Neural progenitor cell (in vitro differentiated cells): ENCODE results near the gene COL23A1. TPM values are rescaled to one million over a fixed set of nuclear protein-coding genes. Genes with fewer than 3 reads are reported as not detected.

Experiments
- DNase-seq: peaks from one replicate; pipeline ENCODE4 v3.0.0-alpha.2; 2016; ENCODE audit warnings: low spot score
- H2AFZ ChIP-seq: fragments of 200-600 bp; sonication (generic); replicated peaks from 2 replicates; pipeline ENCODE4 v1.6.1; 2016; ENCODE audit warnings: antibody characterized with exemption
- H3F3A ChIP-seq: fragments of 200-600 bp; sonication (generic); 2 replicates; pipeline ENCODE4 v1.6.1; 2016; ENCODE audit warnings: antibody characterized with exemption, low read depth
- H3K27ac ChIP-seq: fragments of 200-600 bp; sonication (generic); 2 replicates; pipeline ENCODE4 v1.5.1; 2016; ENCODE audit warnings: mild to moderate bottlenecking
- H3K27me3 ChIP-seq: fragments of 200-600 bp; sonication (generic); 2 replicates; pipeline ENCODE4 v1.6.1; 2016; ENCODE audit warnings: mild to moderate bottlenecking, moderate library complexity
- H3K36me3 ChIP-seq: fragments of 200-600 bp; sonication (generic); 2 replicates; pipeline ENCODE4 v1.5.1; 2016
- H3K4me1 ChIP-seq: fragments of 200-600 bp; sonication (generic); 2 replicates; pipeline ENCODE4 v1.6.1; 2016; ENCODE audit warnings: mixed run types
- H3K4me2 ChIP-seq: fragments of 200-600 bp; sonication (generic); 2 replicates; pipeline ENCODE4 v1.6.1; 2016
- H3K4me3 ChIP-seq: fragments of 200-600 bp; sonication (generic); 2 replicates; pipeline ENCODE4 v1.5.1; 2016
- H3K79me2 ChIP-seq: fragments of 200-600 bp; sonication (generic); 2 replicates; pipeline ENCODE4 v1.6.1; 2016; ENCODE audit warnings: low read depth
- H3K9ac ChIP-seq: fragments of 200-600 bp; sonication (generic); 2 replicates; pipeline ENCODE4 v1.6.1; 2016
- H3K9me3 ChIP-seq: fragments of 200-600 bp; sonication (generic); 2 replicates; pipeline ENCODE4 v1.5.1; 2016; ENCODE audit warnings: low read depth
- H4K20me1 ChIP-seq: fragments of 200-600 bp; sonication (generic); 2 replicates; pipeline ENCODE4 v1.6.1; 2016; ENCODE audit warnings: low read depth
- H3K27ac Mint-ChIP-seq: 3 replicates; pipeline ENCODE4 v1.8.0; 2021; ENCODE audit warnings: mixed read lengths
- H3K27me3 Mint-ChIP-seq: 2 replicates; pipeline ENCODE4 v1.8.0; 2022; ENCODE audit warnings: low read depth, mild to moderate bottlenecking, inconsistent platforms, moderate library complexity, mixed read lengths; ENCODE audit not compliant: insufficient read depth
- H3K36me3 Mint-ChIP-seq: 3 replicates; pipeline ENCODE4 v1.8.0; 2021; ENCODE audit warnings: mixed read lengths
- H3K4me1 Mint-ChIP-seq: 3 replicates; pipeline ENCODE4 v1.8.0; 2021; ENCODE audit warnings: mixed read lengths
- H3K4me3 Mint-ChIP-seq: 3 replicates; pipeline ENCODE4 v1.8.0; 2021; ENCODE audit warnings: mild to moderate bottlenecking, moderate library complexity, mixed read lengths
- H3K9me3 Mint-ChIP-seq: 3 replicates; pipeline ENCODE4 v1.8.0; 2020; ENCODE audit warnings: mixed read lengths
- EZH2 ChIP-seq: fragments of 200-600 bp; sonication (generic); IDR thresholded peaks from 2 replicates; pipeline ENCODE4 v1.6.1; 2017; ENCODE audit warnings: antibody characterized with exemption, mild to moderate bottlenecking, moderate library complexity
- EZH2phosphoT487 ChIP-seq: fragments of 200-600 bp; sonication (generic); IDR thresholded peaks from 2 replicates; pipeline ENCODE4 v1.6.1; 2017; ENCODE audit warnings: antibody characterized with exemption
- total RNA-seq: library from RNA; depleted of rRNA; stranded (reverse); fragments of >200 nt; gene quantifications from 2 replicates; pipeline ENCODE4 v1.2.3, GENCODE V29; 2015; ENCODE audit warnings: low replicate concordance
- TF ChIP-seq, protein P1 (sequence below): fragments of 200-600 bp; sonication (generic); IDR thresholded peaks from 2 replicates; pipeline ENCODE4 v1.5.1; 2017; ENCODE audit warnings: antibody characterized with exemption, mild to moderate bottlenecking

Gene COL23A1
- total RNA-seq, 1 donor from 2014 or later = not detected

DNA sequence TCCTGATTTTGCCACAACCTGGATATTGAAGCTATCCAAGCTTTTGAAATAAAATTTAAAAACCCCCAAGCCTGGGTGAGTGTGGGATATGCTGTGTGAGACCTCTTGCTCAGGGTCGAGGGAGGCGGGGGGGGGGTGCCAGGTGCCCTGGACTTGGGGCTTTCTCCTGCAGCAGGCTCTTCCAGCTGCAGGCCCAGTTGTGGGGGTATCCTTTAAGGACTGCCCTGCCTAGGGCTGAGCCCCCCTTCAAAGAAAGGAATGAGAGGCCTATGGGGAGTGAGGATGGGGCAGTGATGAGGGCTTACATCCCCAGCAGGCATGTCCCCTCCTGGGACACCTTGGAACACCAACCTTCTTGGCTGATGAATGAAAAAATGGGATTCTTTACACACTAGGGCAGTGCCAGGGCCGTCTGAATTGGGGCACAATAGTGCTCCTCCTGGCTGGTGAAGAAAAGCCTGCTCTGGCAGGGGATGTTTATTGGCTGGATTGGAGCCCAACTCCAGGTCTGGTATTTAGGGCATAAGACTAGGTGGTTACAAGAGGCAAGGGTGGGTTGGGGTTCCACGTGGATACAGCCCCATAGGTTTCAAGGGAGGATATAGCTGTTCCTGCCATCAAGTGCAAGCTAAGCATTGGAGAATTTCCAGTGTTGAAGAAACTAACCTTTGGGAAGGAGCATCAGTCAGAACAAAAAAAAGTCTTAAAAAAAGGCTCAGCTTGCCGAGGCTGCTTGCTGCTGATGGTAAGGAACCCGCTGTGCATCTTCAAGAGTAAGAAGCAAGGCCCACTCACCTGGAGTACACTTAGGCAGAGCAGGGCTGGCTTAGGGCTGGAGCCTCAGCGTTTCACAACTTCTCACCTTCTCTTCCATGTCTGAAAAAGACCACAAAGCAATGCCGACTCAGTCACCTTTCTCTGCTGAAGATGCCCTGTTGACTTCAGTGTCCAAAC lies 378.8 kb downstream of the COL23A1 start:
- no peak overlapping the region for H3K4me3 Mint-ChIP-seq
- H4K20me1 ChIP-seq = peaks cover 93% of the 10 kb centered on the region
- no peak overlapping the region for H3K27ac Mint-ChIP-seq
- peaks cover 41% of the 10 kb centered on the region for H3K79me2 ChIP-seq
- peaks cover 16% of the 10 kb centered on the region for H3K36me3 ChIP-seq
- H3K4me3 ChIP-seq = no peak overlapping the region
- H3K27me3 Mint-ChIP-seq = peaks cover 19% of the 10 kb centered on the region
- peak overlapping the region; percentile 63 for H3K27ac ChIP-seq
- no peak overlapping the region for H3K9ac ChIP-seq
- TF ChIP-seq, protein P1, sequence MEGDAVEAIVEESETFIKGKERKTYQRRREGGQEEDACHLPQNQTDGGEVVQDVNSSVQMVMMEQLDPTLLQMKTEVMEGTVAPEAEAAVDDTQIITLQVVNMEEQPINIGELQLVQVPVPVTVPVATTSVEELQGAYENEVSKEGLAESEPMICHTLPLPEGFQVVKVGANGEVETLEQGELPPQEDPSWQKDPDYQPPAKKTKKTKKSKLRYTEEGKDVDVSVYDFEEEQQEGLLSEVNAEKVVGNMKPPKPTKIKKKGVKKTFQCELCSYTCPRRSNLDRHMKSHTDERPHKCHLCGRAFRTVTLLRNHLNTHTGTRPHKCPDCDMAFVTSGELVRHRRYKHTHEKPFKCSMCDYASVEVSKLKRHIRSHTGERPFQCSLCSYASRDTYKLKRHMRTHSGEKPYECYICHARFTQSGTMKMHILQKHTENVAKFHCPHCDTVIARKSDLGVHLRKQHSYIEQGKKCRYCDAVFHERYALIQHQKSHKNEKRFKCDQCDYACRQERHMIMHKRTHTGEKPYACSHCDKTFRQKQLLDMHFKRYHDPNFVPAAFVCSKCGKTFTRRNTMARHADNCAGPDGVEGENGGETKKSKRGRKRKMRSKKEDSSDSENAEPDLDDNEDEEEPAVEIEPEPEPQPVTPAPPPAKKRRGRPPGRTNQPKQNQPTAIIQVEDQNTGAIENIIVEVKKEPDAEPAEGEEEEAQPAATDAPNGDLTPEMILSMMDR = no peak
- no peak for TF ChIP-seq EZH2phosphoT487
- no peak for TF ChIP-seq EZH2
- no peak overlapping the region for H3K4me2 ChIP-seq
- no peak for DNase-seq
- peaks cover 9% of the 10 kb centered on the region for H3K4me1 ChIP-seq
- H3F3A ChIP-seq = peaks cover 73% of the 10 kb centered on the region
- no peaks in the 10 kb centered on the region for H3K9me3 ChIP-seq
- no peaks in the 10 kb centered on the region for H3K27me3 ChIP-seq
- H2AFZ ChIP-seq = no peak overlapping the region
- H3K4me1 Mint-ChIP-seq = peaks cover 11% of the 10 kb centered on the region
- peaks cover 51% of the 10 kb centered on the region for H3K36me3 Mint-ChIP-seq
- H3K9me3 Mint-ChIP-seq = no peaks in the 10 kb centered on the region

DNA sequence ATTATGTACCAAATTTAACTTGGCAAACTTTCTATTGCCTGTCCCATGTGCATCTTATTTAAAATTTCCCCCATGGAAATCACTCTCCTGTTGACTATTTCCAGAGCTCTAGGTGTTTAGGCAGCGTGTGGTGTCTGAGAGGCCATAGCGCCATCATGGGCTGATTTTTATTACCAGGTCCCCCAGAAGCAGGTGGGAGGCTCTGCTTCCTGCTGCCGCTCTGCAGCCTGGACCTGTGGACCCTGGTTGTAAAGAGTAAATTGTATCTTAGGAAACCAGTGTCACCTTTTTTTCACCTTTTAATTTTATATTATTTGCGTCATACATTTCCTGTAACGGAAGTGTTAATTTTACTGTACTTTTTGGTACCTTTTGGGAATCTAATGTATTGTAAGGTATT lies 379.5 kb downstream of the COL23A1 start:
- no peaks in the 10 kb centered on the region for H3K9me3 ChIP-seq

DNA sequence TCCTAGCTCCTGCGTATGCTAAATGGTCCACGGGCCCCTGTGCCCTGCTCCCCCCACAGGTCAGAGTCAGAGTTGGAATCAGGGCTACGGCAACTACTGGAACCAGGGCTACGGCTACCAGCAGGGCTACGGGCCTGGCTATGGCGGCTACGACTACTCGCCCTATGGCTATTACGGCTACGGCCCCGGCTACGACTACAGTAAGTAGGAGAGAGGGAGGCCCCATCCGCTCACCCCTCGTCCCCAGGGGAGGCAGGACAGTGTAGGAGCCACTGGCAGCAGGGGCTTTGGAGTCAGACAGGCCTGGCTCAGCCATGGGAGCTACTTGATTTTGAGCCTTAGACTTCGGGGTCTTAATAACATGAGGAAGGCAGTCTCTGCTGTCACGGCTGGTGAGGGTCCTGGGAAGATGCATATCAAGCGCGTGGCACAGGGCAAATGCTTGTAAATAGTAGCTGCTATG lies 380.1 kb downstream of the COL23A1 start:
- peaks cover 19% of the 10 kb centered on the region for H3K4me1 Mint-ChIP-seq
- DNase-seq = no peak
- H3K36me3 Mint-ChIP-seq = peaks cover 54% of the 10 kb centered on the region
- peaks cover 100% of the 10 kb centered on the region for H4K20me1 ChIP-seq
- no peak overlapping the region for H3K4me3 Mint-ChIP-seq
- H3K4me2 ChIP-seq = no peak overlapping the region
- no peak overlapping the region for H2AFZ ChIP-seq
- H3K36me3 ChIP-seq = peaks cover 17% of the 10 kb centered on the region
- no peak overlapping the region for H3K27ac ChIP-seq
- no peak overlapping the region for H3K4me3 ChIP-seq
- no peak overlapping the region for H3K27ac Mint-ChIP-seq
- peaks cover 16% of the 10 kb centered on the region for H3K4me1 ChIP-seq
- H3K9me3 ChIP-seq = no peaks in the 10 kb centered on the region
- TF ChIP-seq EZH2phosphoT487 (no peak), EZH2 (no peak)
- TF ChIP-seq, protein P1 = no peak
- peaks cover 54% of the 10 kb centered on the region for H3K79me2 ChIP-seq
- H3K27me3 ChIP-seq = no peaks in the 10 kb centered on the region
- H3K9me3 Mint-ChIP-seq = no peaks in the 10 kb centered on the region
- no peak overlapping the region for H3K9ac ChIP-seq
- peaks cover 78% of the 10 kb centered on the region for H3F3A ChIP-seq
- peaks cover 24% of the 10 kb centered on the region for H3K27me3 Mint-ChIP-seq

More for the DNA sequence above, 379.5 kb downstream of the COL23A1 start:
- no peak for DNase-seq
- Histone ChIP-seq H3K4me2 (no peak overlapping the region), H3K36me3 (peaks cover 17% of the 10 kb centered on the region), H3K79me2 (peaks cover 48% of the 10 kb centered on the region), H3F3A (peaks cover 74% of the 10 kb centered on the region), H3K9ac (no peak overlapping the region), H4K20me1 (peaks cover 97% of the 10 kb centered on the region), H3K27me3 (no peaks in the 10 kb centered on the region), H3K4me3 (no peak overlapping the region), H3K4me1 (peaks cover 16% of the 10 kb centered on the region), H2AFZ (no peak overlapping the region), H3K27ac (no peak overlapping the region)
- H3K27ac Mint-ChIP-seq = no peak overlapping the region
- TF ChIP-seq EZH2phosphoT487 = no peak
- peaks cover 53% of the 10 kb centered on the region for H3K36me3 Mint-ChIP-seq
- peaks cover 18% of the 10 kb centered on the region for H3K4me1 Mint-ChIP-seq
- H3K9me3 Mint-ChIP-seq = no peaks in the 10 kb centered on the region
- H3K4me3 Mint-ChIP-seq = no peak overlapping the region
- peaks cover 24% of the 10 kb centered on the region for H3K27me3 Mint-ChIP-seq
